RWPE2 (cell line): ENCODE data around the gene FCF1.

Experiments
- ATAC-seq: fragments of 200-7000 bp; cut with Tn5 transposase; 3 replicates; pipeline ENCODE4 v1.9.1; 2021; ENCODE audit warnings: low read depth
- DNase-seq: peaks from one replicate; pipeline ENCODE4 v3.0.0-alpha.2; 2020; ENCODE audit warnings: low spot score
- H3K27ac ChIP-seq: fragments of 450-650 bp; 2 replicates; pipeline ENCODE4 v1.5.1; 2017; ENCODE audit warnings: mild to moderate bottlenecking; ENCODE audit not compliant: poor library complexity, severe bottlenecking
- H3K27me3 ChIP-seq: fragments of 250-450 bp; sonication (Bioruptor Pico); 2 replicates; pipeline ENCODE4 v1.5.1; 2021; ENCODE audit warnings: mild to moderate bottlenecking, moderate library complexity; ENCODE audit not compliant: insufficient read depth, poor library complexity, severe bottlenecking
- H3K36me3 ChIP-seq: fragments of 250-450 bp; sonication (Bioruptor Pico); 2 replicates; pipeline ENCODE4 v1.5.1; 2020; ENCODE audit warnings: low read depth, mild to moderate bottlenecking, moderate library complexity
- H3K4me1 ChIP-seq: fragments of 250-450 bp; sonication (Bioruptor Pico); 2 replicates; pipeline ENCODE4 v1.5.1; 2021; ENCODE audit warnings: mild to moderate bottlenecking, moderate library complexity; ENCODE audit not compliant: insufficient read depth, poor library complexity, severe bottlenecking
- H3K4me3 ChIP-seq: fragments of 250-450 bp; sonication (Bioruptor Pico); 2 replicates; pipeline ENCODE4 v1.5.1; 2021; ENCODE audit warnings: mild to moderate bottlenecking, moderate library complexity; ENCODE audit not compliant: severe bottlenecking
- H3K9me3 ChIP-seq: fragments of 250-450 bp; sonication (Bioruptor Pico); 2 replicates; pipeline ENCODE4 v1.5.1; 2021; ENCODE audit warnings: mild to moderate bottlenecking, moderate library complexity; ENCODE audit not compliant: severe bottlenecking
- TF ChIP-seq, protein P1 (sequence below): fragments of 450-650 bp; IDR thresholded peaks from one replicate; pipeline ENCODE4 v1.5.1; 2017; ENCODE audit warnings: mild to moderate bottlenecking, moderate library complexity; ENCODE audit not compliant: poor library complexity, severe bottlenecking

The FCF1 gene, protein sequence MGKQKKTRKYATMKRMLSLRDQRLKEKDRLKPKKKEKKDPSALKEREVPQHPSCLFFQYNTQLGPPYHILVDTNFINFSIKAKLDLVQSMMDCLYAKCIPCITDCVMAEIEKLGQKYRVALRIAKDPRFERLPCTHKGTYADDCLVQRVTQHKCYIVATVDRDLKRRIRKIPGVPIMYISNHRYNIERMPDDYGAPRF

DNA sequence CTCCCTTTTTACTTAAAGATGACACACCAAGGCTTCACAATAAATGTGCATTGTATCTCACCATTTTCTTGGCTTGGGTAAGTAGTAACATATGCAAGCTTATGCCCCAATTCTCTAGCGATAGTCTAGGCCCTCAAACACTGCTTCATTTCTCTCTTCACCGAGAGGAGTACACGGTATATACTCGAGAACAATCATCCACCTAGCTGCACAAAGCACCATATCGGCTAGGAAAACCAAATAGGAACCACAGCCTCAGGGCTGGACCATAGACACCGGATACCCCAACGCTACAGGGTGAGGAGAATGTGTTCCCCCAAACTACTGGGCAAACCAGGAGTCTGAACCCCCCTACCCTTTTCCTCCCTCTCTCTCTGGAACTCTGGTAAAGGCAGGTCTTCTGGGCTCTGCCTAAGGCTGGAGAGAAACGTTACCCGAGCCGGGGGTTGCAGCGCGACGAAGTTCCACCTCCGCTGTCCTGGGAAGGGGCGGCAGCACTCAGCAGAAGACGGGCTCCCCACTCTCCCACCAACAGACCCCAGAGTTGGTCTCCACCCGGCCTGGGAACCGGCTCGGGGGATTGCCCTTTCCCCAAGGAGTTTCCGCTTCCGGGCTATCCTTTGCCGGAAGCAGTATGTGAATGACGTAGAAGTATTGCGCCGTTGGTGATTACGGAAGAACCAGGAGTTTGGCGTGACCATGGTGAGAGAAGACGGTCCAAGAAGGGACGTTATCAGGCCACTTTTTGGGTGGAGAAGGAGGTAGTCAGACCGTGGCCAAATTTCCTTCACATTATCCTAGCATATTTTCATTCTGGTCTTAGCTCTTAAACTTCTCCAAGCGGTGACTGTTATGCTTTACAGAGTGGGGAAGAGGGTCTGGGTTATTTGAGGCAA, at the start of gene FCF1, which contains the start of gene AREL1:
TSS of gene FCF1 (plus strand) at position 646 of the 896 bp plus-strand sequence. CDS start at position 700, 54 bp downstream.
TSS of gene AREL1 (minus strand) at position 582 of the 896 bp plus-strand sequence. CDS start 27,465 bp downstream, outside the sequence.
- Histone ChIP-seq H3K9me3 (no peaks in the 10 kb centered on the region), H3K4me1 (peaks cover 23% of the 10 kb centered on the region), H3K27me3 (no peaks in the 10 kb centered on the region), H3K27ac (peak within 1 kb of the TSS; percentile 39), H3K36me3 (peaks cover 38% of the 10 kb centered on the region), H3K4me3 (peak within 1 kb of the TSS; percentile 64)
- DNase-seq (peak; percentile 83), ATAC-seq (peak; percentile 94)
- TF ChIP-seq, protein P1, sequence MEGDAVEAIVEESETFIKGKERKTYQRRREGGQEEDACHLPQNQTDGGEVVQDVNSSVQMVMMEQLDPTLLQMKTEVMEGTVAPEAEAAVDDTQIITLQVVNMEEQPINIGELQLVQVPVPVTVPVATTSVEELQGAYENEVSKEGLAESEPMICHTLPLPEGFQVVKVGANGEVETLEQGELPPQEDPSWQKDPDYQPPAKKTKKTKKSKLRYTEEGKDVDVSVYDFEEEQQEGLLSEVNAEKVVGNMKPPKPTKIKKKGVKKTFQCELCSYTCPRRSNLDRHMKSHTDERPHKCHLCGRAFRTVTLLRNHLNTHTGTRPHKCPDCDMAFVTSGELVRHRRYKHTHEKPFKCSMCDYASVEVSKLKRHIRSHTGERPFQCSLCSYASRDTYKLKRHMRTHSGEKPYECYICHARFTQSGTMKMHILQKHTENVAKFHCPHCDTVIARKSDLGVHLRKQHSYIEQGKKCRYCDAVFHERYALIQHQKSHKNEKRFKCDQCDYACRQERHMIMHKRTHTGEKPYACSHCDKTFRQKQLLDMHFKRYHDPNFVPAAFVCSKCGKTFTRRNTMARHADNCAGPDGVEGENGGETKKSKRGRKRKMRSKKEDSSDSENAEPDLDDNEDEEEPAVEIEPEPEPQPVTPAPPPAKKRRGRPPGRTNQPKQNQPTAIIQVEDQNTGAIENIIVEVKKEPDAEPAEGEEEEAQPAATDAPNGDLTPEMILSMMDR, result no peak

DNA sequence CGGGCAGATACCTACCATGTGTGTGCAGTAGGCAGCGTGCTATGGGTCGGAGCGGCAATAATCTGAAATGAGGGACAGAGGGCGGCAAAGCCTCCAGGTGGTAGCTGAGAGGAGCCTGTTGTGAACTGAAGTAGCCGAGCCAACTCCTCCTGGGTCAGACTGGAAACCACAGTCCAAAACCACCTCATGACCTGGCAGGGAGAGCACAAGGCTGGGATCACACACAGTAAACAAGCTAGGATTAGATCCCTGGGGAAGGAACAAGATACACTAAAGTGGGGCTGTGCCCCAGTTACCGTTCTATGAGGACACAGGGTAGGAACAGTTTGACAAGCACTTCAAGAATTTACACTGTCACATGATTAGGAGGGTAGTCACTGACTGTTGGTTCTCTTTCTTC, 49.1 kb upstream of the FCF1 start:
- Histone ChIP-seq H3K27ac (no peak overlapping the region), H3K27me3 (no peaks in the 10 kb centered on the region), H3K4me1 (peaks cover 18% of the 10 kb centered on the region), H3K4me3 (no peak overlapping the region), H3K36me3 (peaks cover 73% of the 10 kb centered on the region), H3K9me3 (no peaks in the 10 kb centered on the region)
- TF ChIP-seq, protein P1, result no peak
- ATAC-seq (no peak), DNase-seq (no peak)

DNA sequence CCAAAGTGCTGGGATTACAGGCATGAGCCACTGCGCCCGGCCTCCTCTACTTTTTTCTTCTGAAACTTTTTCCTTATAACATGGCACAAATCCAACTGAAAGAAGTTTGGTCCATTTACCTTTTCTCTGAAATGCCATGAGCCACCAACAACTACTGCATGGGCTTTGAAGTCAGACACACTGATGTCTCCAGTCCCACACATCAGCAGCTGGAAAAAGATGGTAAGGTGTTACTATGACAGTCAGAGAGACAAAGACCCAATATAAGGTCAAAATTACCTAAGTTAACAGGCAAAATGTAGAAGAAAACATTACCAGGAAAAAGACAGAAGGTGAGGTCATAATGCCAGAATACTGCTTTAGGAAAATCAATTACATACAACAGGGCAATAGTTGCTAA, 48.2 kb upstream of the FCF1 start:
- H3K27ac ChIP-seq, result no peak overlapping the region
- ATAC-seq (no peak), DNase-seq (no peak)
- H3K4me3 ChIP-seq, result no peak overlapping the region
- no peaks in the 10 kb centered on the region for H3K9me3 ChIP-seq
- peaks cover 80% of the 10 kb centered on the region for H3K36me3 ChIP-seq
- H3K4me1 ChIP-seq, result peaks cover 10% of the 10 kb centered on the region
- no peaks in the 10 kb centered on the region for H3K27me3 ChIP-seq
- TF ChIP-seq, protein P1, result no peak

DNA sequence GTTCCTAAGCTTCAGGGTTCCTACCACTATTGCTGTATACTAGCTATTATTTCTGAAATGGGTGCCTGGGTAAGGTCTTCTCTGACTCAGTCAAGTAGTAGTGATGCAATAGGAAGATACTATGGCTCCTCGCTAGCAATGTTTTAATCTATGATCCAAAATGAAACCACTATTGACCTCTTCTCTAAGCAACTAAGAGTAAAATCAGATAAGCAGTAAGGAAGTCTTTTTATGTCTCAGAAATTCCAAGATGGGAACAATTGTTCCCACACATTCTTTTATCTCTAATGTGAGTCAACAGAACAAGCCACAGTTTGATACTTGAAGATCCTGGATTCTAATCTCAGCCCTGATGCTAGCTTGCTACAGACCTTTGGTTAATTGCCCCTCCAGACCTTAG, 45.2 kb upstream of the FCF1 start:
- no peaks in the 10 kb centered on the region for H3K9me3 ChIP-seq
- TF ChIP-seq, protein P1, result no peak
- H3K27me3 ChIP-seq, result no peaks in the 10 kb centered on the region
- H3K36me3 ChIP-seq, result peaks cover 94% of the 10 kb centered on the region
- H3K27ac ChIP-seq, result no peak overlapping the region
- DNase-seq (no peak), ATAC-seq (no peak)
- H3K4me1 ChIP-seq, result peaks cover 10% of the 10 kb centered on the region
- H3K4me3 ChIP-seq, result no peak overlapping the region

DNA sequence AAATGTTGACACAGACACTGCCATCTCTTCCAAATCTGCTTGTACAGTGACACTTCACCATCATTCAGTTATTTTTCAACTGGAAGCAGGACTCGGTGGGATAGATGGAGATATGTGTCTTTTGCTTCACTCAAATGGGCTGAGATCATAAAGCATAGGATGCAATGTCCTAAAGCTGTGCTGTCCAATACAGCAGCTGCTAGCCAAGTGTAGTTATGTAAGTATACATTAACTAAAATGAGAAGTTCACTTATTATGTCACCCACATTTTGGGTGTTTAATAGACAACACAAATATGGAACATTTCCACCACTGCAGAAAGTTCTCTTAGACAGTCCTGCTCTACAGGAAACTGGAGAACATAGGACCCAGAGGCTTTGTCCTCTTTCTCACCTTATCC, 43.7 kb upstream of the FCF1 start:
- DNase-seq (no peak), ATAC-seq (no peak)
- peaks cover 10% of the 10 kb centered on the region for H3K4me1 ChIP-seq
- no peak overlapping the region for H3K4me3 ChIP-seq
- no peaks in the 10 kb centered on the region for H3K9me3 ChIP-seq
- TF ChIP-seq, protein P1, result no peak
- peaks cover 95% of the 10 kb centered on the region for H3K36me3 ChIP-seq
- no peak overlapping the region for H3K27ac ChIP-seq
- H3K27me3 ChIP-seq, result no peaks in the 10 kb centered on the region
